Chondrocyte (in vitro differentiated cells): ENCODE results near the gene SMARCA5. TPM values are rescaled to one million over a fixed set of nuclear protein-coding genes. Genes with fewer than 3 reads are reported as not detected.

ENCODE experiments used
- DNase-seq: peaks from one replicate; pipeline ENCODE4 v3.0.0; 2021; ENCODE audit warnings: mixed read lengths, low spot score
- H3K27ac Mint-ChIP-seq: one replicate; pipeline ENCODE4 v1.8.0; 2021; ENCODE audit warnings: mild to moderate bottlenecking, moderate library complexity, mixed read lengths; ENCODE audit not compliant: unreplicated experiment
- H3K27me3 Mint-ChIP-seq: 2 replicates; pipeline ENCODE4 v1.8.0; 2021; ENCODE audit warnings: low read depth, mixed read lengths
- H3K36me3 Mint-ChIP-seq: 2 replicates; pipeline ENCODE4 v1.8.0; 2021; ENCODE audit warnings: low read depth, mixed read lengths
- H3K4me1 Mint-ChIP-seq: 2 replicates; pipeline ENCODE4 v1.8.0; 2021; ENCODE audit warnings: low read depth, mild to moderate bottlenecking, mixed read lengths
- H3K4me3 Mint-ChIP-seq: one replicate; pipeline ENCODE4 v1.8.0; 2021; ENCODE audit warnings: mild to moderate bottlenecking, moderate library complexity, mixed read lengths; ENCODE audit not compliant: unreplicated experiment
- H3K9me3 Mint-ChIP-seq: 2 replicates; pipeline ENCODE4 v1.8.0; 2021; ENCODE audit warnings: low read depth, mixed read lengths
- long read RNA-seq: library from polyadenylated mRNA; stranded (forward); transcript quantifications from one replicate; pipeline ENCODE4 v2.0.0, GENCODE V29; 2021
- total RNA-seq: library from RNA; stranded (reverse); gene quantifications from 3 replicates; pipeline ENCODE4 v1.2.1, GENCODE V29; 2021
- TF ChIP-seq, protein P1 (sequence below): fragments of 200-600 bp; sonication (generic); IDR thresholded peaks from 2 replicates; pipeline ENCODE4 v1.5.0; 2021; ENCODE audit warnings: antibody characterized with exemption, mild to moderate bottlenecking, moderate library complexity

Gene SMARCA5, protein sequence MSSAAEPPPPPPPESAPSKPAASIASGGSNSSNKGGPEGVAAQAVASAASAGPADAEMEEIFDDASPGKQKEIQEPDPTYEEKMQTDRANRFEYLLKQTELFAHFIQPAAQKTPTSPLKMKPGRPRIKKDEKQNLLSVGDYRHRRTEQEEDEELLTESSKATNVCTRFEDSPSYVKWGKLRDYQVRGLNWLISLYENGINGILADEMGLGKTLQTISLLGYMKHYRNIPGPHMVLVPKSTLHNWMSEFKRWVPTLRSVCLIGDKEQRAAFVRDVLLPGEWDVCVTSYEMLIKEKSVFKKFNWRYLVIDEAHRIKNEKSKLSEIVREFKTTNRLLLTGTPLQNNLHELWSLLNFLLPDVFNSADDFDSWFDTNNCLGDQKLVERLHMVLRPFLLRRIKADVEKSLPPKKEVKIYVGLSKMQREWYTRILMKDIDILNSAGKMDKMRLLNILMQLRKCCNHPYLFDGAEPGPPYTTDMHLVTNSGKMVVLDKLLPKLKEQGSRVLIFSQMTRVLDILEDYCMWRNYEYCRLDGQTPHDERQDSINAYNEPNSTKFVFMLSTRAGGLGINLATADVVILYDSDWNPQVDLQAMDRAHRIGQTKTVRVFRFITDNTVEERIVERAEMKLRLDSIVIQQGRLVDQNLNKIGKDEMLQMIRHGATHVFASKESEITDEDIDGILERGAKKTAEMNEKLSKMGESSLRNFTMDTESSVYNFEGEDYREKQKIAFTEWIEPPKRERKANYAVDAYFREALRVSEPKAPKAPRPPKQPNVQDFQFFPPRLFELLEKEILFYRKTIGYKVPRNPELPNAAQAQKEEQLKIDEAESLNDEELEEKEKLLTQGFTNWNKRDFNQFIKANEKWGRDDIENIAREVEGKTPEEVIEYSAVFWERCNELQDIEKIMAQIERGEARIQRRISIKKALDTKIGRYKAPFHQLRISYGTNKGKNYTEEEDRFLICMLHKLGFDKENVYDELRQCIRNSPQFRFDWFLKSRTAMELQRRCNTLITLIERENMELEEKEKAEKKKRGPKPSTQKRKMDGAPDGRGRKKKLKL
- total RNA-seq = 42.5 to 55.4 TPM (median 42.9 TPM) in 3 replicates
- long read RNA-seq, full-length matches to known transcripts = 236 of 261 reads
- long read RNA-seq, partial matches to known transcripts = 15 of 261 reads
- long read RNA-seq, other reads (novel, unspliced or antisense) = 10 of 261 reads

DNA sequence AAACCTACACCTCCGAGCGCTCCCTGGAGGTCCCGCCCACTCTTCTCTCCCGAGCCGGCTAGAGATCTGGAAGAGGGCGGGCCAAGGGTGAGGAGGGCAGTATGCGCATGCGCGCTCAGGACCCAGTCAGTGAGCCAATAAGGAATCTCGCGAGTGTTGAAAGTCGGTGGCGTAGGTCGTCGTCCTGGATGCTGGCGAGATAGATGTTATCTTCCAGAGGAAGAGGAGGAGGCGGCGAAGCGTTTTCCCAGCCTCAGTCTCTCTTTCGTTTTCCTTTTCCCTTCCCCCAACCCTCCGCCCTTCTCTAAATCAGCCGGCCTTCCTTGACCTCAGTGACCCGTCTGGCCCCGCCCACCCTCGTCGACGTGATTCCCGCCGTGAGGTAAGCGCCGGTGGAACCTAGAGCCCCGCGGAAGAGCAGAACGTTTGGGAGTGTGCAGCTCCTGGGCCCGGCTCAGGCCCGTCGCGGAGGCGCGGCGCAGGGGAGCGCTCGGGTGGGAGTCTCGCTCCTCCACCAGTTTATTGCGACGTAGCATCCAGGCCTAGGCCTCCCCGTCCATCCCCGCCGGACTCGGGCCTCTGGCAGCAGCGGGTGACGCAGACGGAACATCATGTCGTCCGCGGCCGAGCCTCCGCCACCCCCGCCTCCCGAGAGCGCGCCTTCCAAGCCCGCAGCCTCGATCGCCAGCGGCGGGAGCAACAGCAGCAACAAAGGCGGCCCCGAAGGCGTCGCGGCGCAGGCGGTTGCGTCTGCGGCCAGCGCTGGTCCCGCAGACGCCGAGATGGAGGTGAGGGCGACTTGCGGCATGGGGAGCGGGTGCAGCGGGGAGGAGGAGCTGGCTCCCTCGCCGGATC, at the start of gene SMARCA5:
Gene SMARCA5, plus strand, starts transcription at position 389 of the 855 bp plus-strand sequence. Its CDS starts 223 bp downstream, at position 612.
- peak; percentile 97 for DNase-seq
- Mint-ChIP-seq H3K9me3 (peaks cover 3% of the 10 kb centered on the region), H3K27me3 (peaks cover 7% of the 10 kb centered on the region), H3K4me3 (peak within 1 kb of the TSS; percentile 88), H3K36me3 (peaks cover 2% of the 10 kb centered on the region), H3K4me1 (peaks cover 29% of the 10 kb centered on the region), H3K27ac (peak within 1 kb of the TSS; percentile 100)
- TF ChIP-seq, protein P1, sequence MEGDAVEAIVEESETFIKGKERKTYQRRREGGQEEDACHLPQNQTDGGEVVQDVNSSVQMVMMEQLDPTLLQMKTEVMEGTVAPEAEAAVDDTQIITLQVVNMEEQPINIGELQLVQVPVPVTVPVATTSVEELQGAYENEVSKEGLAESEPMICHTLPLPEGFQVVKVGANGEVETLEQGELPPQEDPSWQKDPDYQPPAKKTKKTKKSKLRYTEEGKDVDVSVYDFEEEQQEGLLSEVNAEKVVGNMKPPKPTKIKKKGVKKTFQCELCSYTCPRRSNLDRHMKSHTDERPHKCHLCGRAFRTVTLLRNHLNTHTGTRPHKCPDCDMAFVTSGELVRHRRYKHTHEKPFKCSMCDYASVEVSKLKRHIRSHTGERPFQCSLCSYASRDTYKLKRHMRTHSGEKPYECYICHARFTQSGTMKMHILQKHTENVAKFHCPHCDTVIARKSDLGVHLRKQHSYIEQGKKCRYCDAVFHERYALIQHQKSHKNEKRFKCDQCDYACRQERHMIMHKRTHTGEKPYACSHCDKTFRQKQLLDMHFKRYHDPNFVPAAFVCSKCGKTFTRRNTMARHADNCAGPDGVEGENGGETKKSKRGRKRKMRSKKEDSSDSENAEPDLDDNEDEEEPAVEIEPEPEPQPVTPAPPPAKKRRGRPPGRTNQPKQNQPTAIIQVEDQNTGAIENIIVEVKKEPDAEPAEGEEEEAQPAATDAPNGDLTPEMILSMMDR = peak; percentile 1

DNA sequence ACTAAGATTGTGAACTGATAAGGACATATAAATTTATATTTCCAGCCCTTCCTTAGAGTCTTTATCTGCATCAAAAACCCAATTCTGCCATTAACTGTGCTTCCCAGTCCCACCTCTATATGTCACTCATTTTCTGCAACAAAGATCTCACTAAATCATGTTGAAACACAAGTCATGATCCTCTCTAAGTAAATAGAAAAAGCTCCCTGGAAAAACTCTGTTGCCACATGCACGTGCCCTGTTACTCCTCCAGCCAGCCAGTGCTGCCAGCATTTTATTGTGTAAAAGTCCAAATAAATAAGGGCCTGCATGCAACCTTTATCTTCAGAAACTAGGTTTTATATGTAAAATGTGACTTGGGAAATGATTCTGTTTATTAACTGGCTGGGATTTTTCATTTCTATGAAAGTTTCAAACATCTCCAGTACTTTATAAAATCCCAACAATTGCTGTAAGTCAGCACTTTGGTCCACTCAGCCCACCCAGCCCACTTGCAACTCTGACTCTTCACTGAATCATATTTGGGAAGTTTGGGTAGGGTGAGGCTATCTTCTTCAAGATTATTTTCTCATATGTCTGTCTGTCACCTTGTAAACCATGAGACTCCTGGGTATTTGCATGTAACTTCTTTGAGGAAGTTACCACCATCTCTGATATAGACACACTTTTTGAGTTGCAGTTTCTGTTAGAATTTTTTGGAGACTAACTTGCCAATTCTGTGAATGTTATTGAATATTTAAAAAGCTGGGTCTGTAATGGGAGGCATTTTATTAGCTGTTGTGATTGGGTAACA, 40.0 kb upstream of the SMARCA5 start:
- TF ChIP-seq, protein P1 = no peak
- no peak overlapping the region for H3K27ac Mint-ChIP-seq
- H3K4me1 Mint-ChIP-seq = no peaks in the 10 kb centered on the region
- H3K9me3 Mint-ChIP-seq = no peaks in the 10 kb centered on the region
- DNase-seq = no peak
- peaks cover 19% of the 10 kb centered on the region for H3K36me3 Mint-ChIP-seq
- H3K27me3 Mint-ChIP-seq = no peaks in the 10 kb centered on the region
- H3K4me3 Mint-ChIP-seq = no peak overlapping the region

DNA sequence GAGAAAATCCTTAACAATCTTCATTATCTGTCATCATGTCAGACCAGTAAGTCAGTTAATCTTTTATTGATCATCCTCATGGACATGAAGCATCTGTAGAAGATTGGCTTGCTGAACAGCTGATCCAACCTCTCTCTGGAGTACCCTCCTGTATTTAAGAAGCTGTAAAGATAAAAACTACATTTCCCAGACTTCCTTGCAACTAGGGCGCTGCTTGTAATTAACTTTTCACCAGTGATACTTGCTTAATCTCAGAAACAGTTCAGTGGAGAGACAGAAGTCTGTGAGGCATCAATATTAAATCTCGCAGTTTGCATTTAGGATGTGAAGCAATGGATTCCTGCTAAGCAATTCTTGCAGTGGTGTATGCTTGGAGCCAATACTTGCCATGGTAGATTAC, 36.0 kb upstream of the SMARCA5 start:
- H3K36me3 Mint-ChIP-seq = peaks cover 12% of the 10 kb centered on the region
- H3K27me3 Mint-ChIP-seq = no peaks in the 10 kb centered on the region
- DNase-seq = no peak
- H3K4me1 Mint-ChIP-seq = no peaks in the 10 kb centered on the region
- no peaks in the 10 kb centered on the region for H3K9me3 Mint-ChIP-seq
- TF ChIP-seq, protein P1 = no peak
- H3K27ac Mint-ChIP-seq = no peak overlapping the region
- no peak overlapping the region for H3K4me3 Mint-ChIP-seq

DNA sequence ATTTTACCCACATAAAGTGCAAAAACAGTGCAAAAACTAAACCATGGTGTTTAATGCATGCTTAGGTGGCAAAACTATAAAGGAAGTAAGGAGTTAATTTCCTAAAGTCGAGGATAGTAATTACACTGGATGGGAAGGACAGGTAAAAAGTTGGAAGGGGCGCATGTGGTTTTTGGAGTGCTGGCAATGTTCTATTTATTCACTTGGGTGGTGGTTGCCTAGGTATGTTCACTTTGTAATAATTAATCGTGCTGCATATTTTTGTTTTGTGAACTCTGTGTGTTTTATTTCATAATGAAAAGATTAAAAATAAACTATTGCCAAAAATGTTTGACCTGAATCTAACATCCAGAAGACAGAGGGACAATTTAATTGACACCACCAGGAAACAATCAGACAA, 32.1 kb upstream of the SMARCA5 start:
- peaks cover 3% of the 10 kb centered on the region for H3K36me3 Mint-ChIP-seq
- no peak overlapping the region for H3K4me3 Mint-ChIP-seq
- H3K9me3 Mint-ChIP-seq = no peaks in the 10 kb centered on the region
- DNase-seq = no peak
- no peak overlapping the region for H3K27ac Mint-ChIP-seq
- H3K27me3 Mint-ChIP-seq = no peaks in the 10 kb centered on the region
- H3K4me1 Mint-ChIP-seq = peaks cover 2% of the 10 kb centered on the region
- TF ChIP-seq, protein P1 = no peak
